Measurements from ENCODE around the gene TBC1D23. TPM values are rescaled to one million over a fixed set of nuclear protein-coding genes. Genes with fewer than 3 reads are reported as not detected.
"Not testable (repeated sequence)": the region's sequence is repeated elsewhere in the genome, so short reads cannot be mapped to it uniquely, and the experiment has no call there.

The TBC1D23 gene
- total RNA-seq, 1 donor from 2014 or later: 67.7 TPM

DNA sequence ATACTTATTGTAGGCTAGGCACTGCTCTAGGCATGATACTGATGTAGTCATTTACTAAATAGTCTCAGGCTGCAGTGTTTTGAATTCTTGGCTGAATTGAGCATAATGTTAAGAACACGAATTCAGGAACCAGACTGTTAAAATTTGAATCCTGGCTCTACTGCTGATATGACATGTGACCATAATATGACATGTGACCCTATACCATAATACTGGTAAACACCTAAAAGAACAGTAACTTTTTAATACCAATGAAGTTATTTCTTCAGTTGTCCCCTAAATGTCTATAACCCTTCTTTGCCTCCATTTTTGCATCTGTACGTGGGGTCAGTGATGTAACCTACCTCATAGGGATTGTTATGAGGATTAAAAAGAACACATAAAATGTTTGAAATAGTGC lies 18.1 kb downstream of the TBC1D23 start:
- intact Hi-C loops (cut with DNase I): no loop called here
- no peak for ATAC-seq
- DNase-seq (ENCODE audit: low spot score): no peak

DNA sequence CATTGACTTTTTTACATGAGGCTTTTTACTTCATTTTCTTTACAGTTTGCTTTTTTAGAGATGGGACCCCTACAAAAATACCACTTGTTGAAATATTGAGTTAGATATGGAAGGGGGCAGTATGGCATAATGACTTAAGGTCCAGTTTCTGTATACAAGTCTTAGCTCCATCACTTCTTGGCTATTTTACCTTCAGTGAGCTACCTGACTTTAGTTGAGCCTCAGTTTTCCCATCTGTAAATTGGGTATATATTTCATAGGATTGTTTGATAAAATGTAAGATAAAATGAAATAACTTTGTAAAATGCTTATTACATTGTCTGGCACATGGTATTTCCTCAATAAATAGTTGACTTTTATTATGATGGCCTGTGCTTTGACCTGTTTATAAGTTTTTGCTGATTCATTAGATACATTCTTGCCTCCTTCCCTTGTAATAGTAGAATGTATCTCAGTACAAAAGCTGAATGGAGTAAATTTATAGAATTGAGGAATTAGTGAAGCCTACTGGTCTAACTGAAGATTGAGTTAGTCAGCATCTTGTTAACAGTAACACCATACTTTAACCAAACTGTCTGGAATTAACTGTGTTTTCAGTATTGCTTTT lies 27.6 kb downstream of the TBC1D23 start:
- ATAC-seq (no peak), DNase-seq (ENCODE audit: low spot score) (no peak)
- intact Hi-C loops (cut with DNase I): no loop called here

DNA sequence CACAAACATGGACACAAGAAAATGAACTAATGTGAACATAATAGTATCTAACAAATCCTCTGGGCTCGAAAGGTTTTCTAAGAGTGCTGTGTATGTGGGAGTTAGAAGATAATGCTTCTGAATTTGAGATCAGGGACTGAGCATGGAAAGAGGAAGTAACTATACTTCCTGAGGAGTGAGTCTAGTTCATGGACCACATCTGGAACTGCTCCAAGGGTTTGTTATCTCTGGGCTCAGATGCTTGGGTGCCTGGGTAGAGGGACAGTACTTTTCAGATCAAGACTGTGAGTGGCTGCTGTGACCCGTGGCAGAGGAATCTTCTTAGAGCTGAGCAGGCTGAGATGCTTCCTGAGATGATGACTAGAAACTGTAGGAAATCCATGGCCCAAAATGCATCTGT lies 28.5 kb downstream of the TBC1D23 start:
- ATAC-seq: no peak
- intact Hi-C loops (cut with DNase I): no loop called here
- no peak for DNase-seq (ENCODE audit: low spot score)

DNA sequence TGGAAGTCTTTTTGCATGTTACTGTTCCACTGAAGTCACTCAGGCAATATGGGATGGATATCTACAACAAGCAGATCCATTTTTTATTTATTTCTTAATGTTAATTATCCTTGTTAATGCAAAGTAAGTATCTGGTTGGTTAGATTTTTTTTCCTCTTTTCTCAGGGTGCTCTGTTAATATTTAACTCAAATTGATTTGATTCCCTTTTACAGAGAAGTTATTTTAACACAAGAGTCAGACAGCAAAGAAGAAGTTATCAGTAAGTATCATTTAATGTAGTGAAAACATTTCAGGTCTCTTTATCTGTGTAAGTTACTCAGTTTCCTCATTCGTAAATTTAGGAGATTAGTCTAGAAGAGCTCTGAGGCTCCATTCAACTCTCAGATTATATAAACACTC lies 34.3 kb downstream of the TBC1D23 start:
- intact Hi-C loops (cut with DNase I): no loop called here
- DNase-seq (ENCODE audit: low spot score) (no peak), ATAC-seq (no peak)

GRCh38 chr3:100297784-100298183 lies 37.0 kb downstream of the TBC1D23 start:
- ATAC-seq (no peak), DNase-seq (ENCODE audit: low spot score) (no peak)
- intact Hi-C loops (cut with DNase I): no loop called here

- ATAC-seq (no peak), DNase-seq (ENCODE audit: low spot score) (no peak)
- intact Hi-C loops (cut with DNase I): no loop called here
These were observed 38.2 kb downstream of the TBC1D23 start for GRCh38 chr3:100299016-100299415.

GRCh38 chr3:100306695-100307094 lies 45.9 kb downstream of the TBC1D23 start:
- intact Hi-C loops (cut with DNase I): no loop called here

DNA sequence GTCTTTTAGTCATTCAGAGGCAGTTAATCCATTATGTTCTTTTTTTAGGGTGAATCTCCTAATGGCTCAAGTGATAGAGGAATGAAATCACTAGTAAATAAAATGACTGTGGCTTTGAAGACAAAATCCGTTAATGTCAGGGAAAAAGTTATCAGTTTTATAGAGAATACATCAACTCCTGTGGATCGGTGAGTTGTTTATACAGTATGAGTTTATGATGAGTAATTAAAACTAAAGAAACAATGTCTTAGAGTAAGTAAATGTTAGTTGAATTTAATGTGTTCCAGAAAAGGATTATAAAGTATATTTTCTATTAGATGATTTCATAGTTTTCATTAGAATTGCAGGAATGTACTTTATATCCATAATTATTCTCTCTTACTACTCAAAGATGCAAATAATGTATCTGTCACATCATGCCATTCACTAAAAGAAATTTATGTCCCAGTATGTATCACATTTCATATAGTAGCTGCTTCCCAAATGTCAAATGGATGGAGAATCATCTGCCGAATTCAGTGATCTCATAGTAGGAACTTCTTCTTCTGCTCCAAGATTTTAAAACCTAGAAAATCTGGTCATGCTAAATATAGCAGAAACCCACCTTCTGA lies 49.7 kb downstream of the TBC1D23 start:
- no peak for ATAC-seq
- no peak for DNase-seq (ENCODE audit: low spot score)
- intact Hi-C loops (cut with DNase I): no loop called here

More at GRCh38 chr3:100306695-100307094, 45.9 kb downstream of the TBC1D23 start:
- no peak for ATAC-seq
- DNase-seq (ENCODE audit: low spot score): no peak

DNA sequence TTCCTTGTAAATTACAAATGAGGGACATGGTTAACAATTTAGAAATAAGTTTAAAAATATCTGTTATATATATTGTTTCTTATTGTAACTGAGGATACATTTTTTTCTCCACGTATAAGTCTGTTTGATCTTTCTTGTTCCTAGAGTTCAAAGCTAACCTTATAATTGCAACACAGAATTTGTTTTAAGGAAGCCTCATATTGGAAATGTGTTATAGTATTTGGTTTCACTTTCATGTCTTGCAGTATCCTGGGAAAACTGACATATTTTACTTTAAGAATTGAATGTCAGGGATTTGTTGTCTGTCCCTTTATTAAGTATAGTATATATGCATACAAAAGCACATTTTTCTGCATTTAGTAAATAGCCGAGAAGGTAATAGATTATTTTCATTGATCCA lies 50.2 kb downstream of the TBC1D23 start:
- ATAC-seq: no peak
- intact Hi-C loops (cut with DNase I): no loop called here
- no peak for DNase-seq (ENCODE audit: low spot score)

- DNase-seq (ENCODE audit: low spot score) (no peak), ATAC-seq (peak; percentile 91)
- intact Hi-C loops (cut with DNase I): no loop called here
These were observed 55.9 kb downstream of the TBC1D23 start for GRCh38 chr3:100316641-100317069.

DNA sequence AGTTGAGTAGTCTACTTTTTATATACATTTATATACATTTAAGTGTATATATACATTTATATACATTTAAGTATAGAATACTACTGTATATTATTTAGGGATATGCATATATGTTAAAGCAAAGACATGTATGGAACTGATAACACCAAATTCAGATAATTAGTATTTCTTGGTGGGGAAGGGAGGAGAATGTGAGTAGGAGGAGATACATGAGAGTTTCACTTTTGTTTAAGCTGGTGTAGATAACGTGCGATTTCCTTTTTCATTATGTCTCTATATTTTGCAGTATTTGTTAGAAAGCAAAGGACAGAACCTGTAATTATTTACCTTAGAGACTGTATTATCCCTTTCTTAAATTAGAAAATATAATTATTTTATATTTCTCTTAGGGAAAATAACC lies 57.1 kb downstream of the TBC1D23 start:
- intact Hi-C loops (cut with DNase I): no loop called here
- DNase-seq (ENCODE audit: low spot score) (no peak), ATAC-seq (no peak)

DNA sequence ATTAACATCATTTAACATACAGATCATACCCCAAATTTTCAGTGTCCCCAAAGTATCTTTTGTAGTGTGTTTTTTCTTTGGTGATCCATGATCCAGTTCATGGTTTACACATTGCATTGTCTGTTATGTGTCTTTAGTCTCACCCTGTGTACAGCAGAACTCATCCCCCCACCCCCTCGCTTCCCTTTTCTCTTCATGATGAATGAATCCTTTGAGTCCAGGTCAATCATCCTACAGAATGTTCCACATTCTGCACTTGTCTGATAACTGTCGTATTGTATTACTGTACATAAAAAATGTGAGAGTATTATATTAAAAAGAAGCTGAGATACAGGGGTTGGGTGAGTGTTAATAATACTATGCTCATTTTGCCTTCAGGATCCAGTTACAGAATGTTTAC lies 59.2 kb downstream of the TBC1D23 start:
- intact Hi-C loops (cut with DNase I): no loop called here
- no peak for ATAC-seq
- DNase-seq (ENCODE audit: low spot score): no peak

- no peak for ATAC-seq
- no peak for DNase-seq (ENCODE audit: low spot score)
- intact Hi-C loops (cut with DNase I): no loop called here
These were observed 63.3 kb downstream of the TBC1D23 start for GRCh38 chr3:100324044-100324443.

- intact Hi-C loops (cut with DNase I): no loop called here
- DNase-seq (ENCODE audit: low spot score) (no peak), ATAC-seq (no peak)
These were observed 65.0 kb downstream of the TBC1D23 start for GRCh38 chr3:100325827-100326226.

DNA sequence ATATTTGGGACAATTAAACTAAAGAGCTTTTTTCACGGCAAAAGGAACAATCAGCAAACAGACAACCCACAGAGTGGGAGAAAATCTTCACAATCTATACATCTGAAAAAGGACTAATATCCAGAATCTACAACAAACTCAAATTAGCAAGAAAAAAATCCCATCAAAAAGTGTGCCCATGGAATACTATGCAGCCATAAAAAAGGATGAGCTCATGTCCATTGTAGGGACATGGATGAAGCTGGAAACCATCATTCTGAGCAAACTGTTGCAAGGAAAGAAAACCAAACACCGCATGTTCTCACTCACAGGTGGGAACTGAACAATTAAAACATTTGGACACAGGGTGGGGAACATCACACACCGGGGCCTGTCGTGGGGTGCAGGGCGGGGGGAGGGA lies 66.6 kb downstream of the TBC1D23 start:
- intact Hi-C loops (cut with DNase I); DNase-seq (ENCODE audit: low spot score); ATAC-seq: not testable (repeated sequence)

DNA sequence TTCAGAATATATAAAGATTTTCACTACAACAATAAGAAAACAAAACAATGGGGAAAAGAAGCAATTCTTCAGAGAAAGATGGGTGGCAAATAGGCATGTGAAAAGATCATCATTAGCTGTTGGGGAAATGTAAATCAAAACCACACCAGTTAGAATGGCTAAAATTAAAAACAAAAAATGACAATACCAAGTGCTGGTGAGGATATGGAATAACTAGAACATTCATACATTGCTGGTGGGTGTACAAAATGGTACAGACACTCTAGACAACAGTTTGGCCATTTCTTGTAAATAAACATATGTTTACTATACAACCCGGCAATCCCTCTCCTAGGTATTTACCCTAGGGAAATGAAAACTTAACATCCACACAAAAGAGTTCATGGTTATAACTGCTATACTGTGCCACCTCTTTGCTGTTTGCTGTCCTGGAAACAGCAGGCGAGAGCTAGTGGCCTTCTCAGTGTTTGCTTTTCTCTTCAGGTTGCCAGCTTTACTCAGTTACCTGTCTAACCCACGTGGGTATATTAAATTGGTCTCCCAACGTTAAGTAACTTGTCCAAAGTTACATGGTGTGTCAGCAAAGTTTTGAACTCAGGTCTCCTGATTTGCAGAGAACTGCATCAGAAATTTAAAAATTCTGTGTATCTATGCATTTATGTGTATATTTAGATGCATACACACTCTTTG lies 69.2 kb downstream of the TBC1D23 start:
- DNase-seq (ENCODE audit: low spot score) (no peak), ATAC-seq (no peak)
- intact Hi-C loops (cut with DNase I): no loop called here

DNA sequence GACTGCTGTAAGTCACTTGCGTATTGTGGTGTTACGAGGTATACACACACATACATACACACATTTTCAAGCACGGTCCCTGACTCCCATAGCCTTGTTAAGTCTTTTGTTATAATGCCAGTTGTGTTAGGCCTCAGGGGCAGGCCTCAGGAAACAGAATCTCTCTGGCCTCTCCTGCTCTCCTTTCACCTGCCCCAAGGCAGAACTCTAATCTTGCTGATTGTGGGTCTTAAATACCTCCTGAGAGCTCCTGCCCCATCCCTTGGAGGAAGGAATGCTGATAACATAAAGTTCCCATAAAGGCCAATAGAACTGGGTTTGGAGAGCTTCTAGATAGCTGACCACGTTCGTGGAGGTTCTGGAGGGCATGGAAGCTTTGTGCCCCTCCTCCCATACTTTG lies 69.9 kb downstream of the TBC1D23 start:
- ATAC-seq (no peak), DNase-seq (ENCODE audit: low spot score) (no peak)
- intact Hi-C loops (cut with DNase I): no loop called here

- no peak for ATAC-seq
- DNase-seq (ENCODE audit: low spot score): no peak
- intact Hi-C loops (cut with DNase I): no loop called here
These were observed 70.9 kb downstream of the TBC1D23 start for GRCh38 chr3:100331660-100332059.

GRCh38 chr3:100333051-100333450 lies 72.3 kb downstream of the TBC1D23 start:
- ATAC-seq (no peak), DNase-seq (ENCODE audit: low spot score) (no peak)
- intact Hi-C loops (cut with DNase I): no loop called here

GRCh38 chr3:100333970-100334487 lies 73.2 kb downstream of the TBC1D23 start:
- intact Hi-C loops (cut with DNase I): no loop called here
- DNase-seq (ENCODE audit: low spot score) (no peak), ATAC-seq (peak; percentile 5)
